GM21381 (cell line): Measurements from ENCODE around the gene RABGAP1L.
A peak's percentile ranks its signal among the peaks of the same experiment; 100 is the strongest.
"Not testable (repeated sequence)": the region's sequence is repeated elsewhere in the genome, so short reads cannot be mapped to it uniquely, and the experiment has no call there.

ENCODE experiments used
- ATAC-seq: cut with Tn5 transposase; IDR thresholded peaks from one replicate; pipeline ENCODE4 v1.9.1; 2021; ENCODE audit warnings: mild to moderate bottlenecking, moderate library complexity; ENCODE audit not compliant: unreplicated experiment

RABGAP1L gene

DNA sequence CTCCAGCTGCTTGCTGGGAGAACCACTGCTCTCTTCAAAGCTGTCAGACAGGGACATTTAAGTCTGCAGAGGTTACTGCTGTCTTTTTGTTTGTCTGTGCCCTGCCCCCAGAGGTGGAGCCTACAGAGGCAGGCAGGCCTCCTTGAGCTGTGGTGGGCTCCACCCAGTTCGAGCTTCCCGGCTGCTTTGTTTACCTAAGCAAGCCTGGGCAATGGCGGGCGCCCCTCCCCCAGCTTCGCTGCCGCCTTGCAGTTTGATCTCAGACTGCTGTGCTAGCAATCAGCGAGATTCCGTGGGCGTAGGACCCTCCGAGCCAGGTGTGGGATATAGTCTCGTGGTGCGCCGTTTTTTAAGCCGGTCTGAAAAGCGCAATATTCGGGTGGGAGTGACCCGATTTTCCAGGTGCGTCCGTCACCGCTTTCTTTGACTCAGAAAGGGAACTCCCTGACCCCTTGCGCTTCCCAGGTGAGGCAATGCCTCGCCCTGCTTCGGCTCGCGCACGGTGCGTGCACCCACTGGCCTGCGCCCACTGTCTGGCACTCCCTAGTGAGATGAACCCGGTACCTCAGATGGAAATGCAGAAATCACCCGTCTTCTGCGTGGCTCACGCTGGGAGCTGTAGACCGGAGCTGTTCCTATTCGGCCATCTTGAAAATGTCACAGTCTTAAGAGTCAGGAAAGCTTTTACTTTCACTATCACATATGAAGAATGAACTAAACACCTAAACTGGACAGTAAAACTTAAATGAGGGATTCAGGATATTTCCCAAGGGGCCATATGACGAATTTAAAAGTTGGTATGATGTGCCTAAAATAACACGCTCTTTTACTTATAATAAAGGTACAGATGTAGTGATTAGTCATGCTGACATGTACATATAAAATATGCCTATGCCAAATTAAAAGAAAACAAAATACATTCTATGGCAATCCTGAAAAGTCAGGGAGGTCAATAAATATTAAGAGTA lies 689.6 kb downstream of the RABGAP1L start:
- not testable (repeated sequence) for ATAC-seq

GRCh38 chr1:174850726-174851125 lies 691.4 kb downstream of the RABGAP1L start:
- ATAC-seq = no peak

- no peak for ATAC-seq
Observed at GRCh38 chr1:174858301-174858700, 699.0 kb downstream of the RABGAP1L start.

- ATAC-seq = no peak
Observed at GRCh38 chr1:174870319-174870718, 711.0 kb downstream of the RABGAP1L start.

DNA sequence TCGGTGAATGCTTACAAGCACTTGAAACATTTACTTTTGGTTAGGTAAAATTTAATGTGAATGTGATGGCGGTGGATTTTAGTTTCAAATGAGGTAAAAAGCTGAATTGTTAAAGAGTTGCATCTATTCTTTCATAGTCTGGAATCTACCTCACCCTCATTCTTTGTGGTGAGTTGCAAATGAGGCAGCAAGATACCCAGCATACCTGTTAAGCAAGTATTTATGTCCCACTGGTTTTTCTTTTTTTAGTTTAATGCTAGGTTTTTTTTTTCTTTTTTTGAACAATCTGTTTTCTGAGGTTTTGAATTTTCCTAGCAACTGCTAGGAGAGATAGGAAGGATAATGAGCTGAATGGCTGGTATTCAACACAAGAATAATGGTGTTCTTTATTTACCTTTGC lies 712.6 kb downstream of the RABGAP1L start:
- no peak for ATAC-seq

DNA sequence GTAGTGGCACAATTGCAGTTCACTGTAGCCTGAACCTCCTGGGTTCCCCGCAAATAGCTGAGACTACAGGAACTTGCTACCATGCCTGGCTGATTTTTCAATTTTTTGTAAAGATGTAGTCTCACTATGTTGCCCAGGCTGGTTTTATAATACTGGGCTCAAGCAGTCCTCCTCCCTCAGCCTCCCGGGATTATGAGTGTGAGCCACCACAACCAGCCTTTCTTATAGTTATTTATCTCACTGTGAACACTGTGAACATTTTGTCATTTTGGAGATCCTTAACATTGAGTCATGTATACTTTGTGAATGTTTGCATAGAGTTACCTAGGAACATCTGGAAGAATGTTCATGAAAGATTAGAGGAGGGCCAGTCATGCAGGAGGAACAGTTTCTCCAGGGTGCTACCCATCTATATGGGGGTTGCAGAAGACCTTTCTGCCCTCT lies 713.3 kb downstream of the RABGAP1L start:
- no peak for ATAC-seq

- ATAC-seq = peak; percentile 72
Observed at GRCh38 chr1:174874331-174875053, 715.2 kb downstream of the RABGAP1L start.

DNA sequence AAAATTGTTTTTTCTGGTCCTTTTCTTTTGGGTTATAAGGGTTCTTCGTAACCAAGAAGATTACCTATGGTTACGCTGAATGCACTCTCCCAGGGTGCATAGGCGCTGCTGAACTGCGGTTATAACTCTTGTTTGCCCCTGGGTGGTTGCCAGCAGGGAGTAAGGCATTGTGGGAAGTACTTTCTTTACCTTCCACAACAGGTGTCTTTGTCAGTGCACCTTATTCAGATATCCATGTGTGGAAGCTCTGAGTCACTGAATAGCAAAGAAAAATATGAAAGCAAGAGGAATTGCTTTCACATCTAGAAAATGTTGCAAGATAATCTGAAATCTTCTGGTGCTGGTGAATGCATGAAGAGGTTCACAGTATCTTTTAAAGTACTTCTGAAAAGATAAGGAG lies 716.0 kb downstream of the RABGAP1L start:
- ATAC-seq = no peak

GRCh38 chr1:174877208-174877673 lies 717.9 kb downstream of the RABGAP1L start:
- ATAC-seq = no peak

DNA sequence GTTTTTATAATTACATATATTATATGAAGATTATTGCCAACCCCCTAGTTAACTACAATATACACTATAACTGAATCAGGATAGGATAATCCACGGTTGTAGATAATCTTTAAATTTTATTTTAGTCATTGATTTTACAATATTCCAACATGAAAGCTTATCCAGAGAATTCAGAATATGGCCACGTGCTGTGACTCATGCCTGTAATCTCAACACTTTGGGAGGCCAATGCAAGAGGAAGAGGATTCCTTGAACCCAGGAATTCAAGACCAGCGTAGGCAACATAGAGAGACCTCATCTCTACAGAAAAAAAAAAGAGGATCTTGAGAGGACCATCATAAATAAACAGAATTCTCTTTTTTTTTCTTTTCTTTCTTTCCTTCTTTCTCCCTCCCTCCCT lies 720.9 kb downstream of the RABGAP1L start:
- no peak for ATAC-seq

DNA sequence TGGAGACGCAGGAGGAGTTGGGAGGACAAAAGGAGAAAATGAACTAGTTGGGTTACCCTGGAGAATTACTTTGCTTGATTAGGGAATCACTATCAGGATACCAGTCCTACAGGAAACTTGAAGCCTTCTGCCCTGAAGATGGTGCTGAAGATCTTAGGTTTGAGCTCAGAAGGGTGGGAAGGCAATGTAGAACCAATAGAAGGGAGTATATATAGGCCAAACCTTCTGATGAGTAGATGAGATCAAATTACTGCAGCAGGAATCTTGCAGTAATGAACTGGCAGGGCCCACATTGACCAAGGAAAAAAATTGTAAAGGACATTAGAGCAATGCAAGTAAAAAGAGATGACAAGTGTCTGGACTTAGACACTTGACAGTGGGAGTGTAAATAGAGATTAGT lies 724.1 kb downstream of the RABGAP1L start:
- no peak for ATAC-seq

- ATAC-seq = no peak
Observed at GRCh38 chr1:174884038-174884437, 724.7 kb downstream of the RABGAP1L start.

DNA sequence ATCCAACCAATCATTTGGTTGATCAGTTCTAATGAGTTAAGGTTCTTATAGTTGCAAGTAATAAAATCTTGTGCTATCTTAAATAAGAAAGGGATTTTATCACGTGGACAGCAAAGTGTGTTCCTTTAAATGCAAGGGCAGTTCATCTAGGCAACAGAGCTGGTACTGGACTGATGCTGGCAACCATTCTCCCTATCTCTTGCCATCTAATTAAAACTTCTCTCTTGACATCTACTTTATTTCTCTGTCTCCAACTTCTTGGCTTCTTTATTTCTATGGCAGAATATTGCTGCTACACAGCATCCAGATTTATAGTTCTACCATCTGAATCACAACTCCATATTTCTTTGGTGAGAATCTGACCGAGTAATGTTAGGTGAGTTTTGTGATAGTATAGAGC lies 725.2 kb downstream of the RABGAP1L start:
- no peak for ATAC-seq

DNA sequence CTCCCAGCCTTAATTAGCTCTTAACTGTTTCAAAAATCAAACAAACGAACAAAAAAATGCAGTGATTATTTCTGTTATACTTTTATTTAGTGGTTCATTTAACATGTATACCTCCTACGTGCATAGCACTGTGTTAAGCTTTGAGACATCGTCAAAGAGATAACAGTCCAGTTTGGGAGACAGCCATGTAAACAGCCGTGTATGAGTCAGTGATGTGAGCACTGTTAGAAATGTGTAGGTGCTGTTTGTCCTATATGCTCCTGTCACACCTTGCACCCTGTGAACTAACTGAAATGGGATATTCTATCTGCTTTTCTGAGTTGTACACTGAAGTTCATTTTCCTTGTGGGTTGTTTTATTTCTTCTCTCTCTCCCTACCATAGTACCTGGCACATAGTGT lies 730.7 kb downstream of the RABGAP1L start:
- no peak for ATAC-seq

GRCh38 chr1:174892016-174892415 lies 732.7 kb downstream of the RABGAP1L start:
- ATAC-seq = no peak

DNA sequence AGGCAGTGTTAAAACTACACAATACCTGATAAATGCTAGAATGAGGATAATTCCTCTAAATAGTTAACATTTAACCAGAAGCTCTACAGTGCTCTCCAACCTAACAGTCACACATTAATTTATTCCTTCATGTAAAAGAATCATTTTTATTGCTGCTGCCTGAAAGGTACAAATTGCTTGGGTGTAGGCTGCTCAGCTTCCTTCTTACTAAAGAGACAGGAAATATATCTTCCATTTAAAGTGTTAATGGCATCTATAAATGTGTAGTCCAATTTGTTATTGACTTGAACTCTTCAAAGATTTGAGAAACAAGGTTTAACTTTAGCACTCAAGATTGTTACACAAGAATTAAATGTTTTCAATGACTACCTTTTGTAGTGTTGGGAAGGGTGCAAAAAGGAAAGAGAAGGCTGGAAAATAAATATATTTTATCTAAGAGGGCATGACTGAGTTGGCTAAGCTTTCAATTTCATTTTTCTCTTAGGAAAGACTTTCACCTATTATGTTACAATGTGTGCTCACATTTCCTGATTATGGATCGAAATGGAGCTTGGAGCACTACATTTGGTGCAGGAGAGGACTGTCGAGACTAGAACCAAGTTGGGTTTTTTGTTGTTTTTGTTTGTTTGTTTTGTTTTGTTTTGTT lies 734.9 kb downstream of the RABGAP1L start:
- no peak for ATAC-seq

- ATAC-seq = not testable (repeated sequence)
Observed at GRCh38 chr1:174895610-174896009, 736.3 kb downstream of the RABGAP1L start.

- no peak for ATAC-seq
Observed at GRCh38 chr1:174898102-174898797, 738.9 kb downstream of the RABGAP1L start.

DNA sequence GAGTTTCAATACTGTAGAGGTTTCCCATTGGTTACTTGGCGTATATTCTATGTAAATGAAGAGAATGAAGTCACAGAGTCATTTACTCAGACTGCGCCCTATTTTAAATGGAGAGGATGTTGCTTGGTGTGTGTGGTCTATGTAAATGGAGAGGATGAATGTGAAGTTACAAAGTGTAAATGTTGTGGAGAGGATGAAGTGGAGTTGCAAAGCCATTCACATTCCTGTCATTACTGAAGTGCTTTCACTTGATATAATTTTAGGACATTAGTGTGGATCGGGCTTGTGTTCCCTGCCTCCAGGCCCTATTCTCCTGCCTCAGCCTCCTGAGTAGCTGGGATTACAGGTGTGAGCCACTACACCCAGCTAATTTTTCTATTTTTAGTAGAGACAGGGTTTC lies 741.0 kb downstream of the RABGAP1L start:
- ATAC-seq = no peak

DNA sequence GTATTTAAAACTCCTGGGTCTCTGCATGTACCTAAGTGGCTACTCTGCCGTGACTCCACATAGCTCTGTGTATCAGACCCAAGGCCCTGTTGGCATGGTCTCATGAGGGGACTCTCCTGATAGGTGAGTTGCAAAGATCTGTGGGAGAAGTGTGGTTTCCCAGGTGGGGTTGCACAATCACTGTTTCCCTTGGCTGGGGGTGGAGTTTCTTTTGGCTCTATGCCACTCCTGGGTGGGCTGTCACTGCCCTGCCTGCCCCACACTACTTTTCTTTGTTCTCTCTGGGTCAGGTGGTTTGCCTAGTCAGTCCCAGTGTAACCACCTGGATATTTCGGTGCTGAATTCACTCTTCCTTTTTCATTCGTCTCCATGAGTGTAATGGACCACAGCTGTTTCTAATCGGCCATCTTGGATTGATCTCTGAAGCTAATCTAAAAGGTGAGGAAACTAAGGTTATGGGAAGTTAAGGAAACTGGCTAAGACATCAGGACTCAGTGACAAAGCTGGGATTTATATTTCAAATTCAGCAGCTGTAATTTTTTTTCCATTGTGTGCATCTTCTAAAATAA lies 743.3 kb downstream of the RABGAP1L start:
- no peak for ATAC-seq
